OCI-LY7 (cell line): ENCODE measurements around the gene MEGF6. TPM values are rescaled to one million over a fixed set of nuclear protein-coding genes. Genes with fewer than 3 reads are reported as not detected.

Experiments
- BruUV-seq: library from RNA; stranded (reverse); fragments of 400-500 nt; replicated peaks from 2 replicates; lab custom pipeline; 2021; lab: Mats Ljungman, UMichigan
- CTCF ChIA-PET: fragments of 300-600 bp; sonication (Branson Sonifier 250); formaldehyde crosslinking; loops from one replicate; lab custom pipeline; 2022; ENCODE audit warnings: antibody characterized with exemption; ENCODE audit not compliant: unreplicated experiment; lab: Charles Lee
- POLR2A ChIA-PET: fragments of 300-600 bp; sonication (Branson Sonifier 250); formaldehyde crosslinking; loops from one replicate; lab custom pipeline; 2022; ENCODE audit warnings: antibody characterized with exemption; lab: Charles Lee
- DNase-seq: peaks from one replicate; pipeline ENCODE4 v3.0.0-alpha.2; 2015; ENCODE audit warnings: low spot score
- H2AFZ ChIP-seq: fragments of 200-600 bp; sonication (generic), shearing (Covaris generic); 2 replicates; pipeline ENCODE4 v1.6.1; 2014; ENCODE audit warnings: mild to moderate bottlenecking, antibody characterized with exemption, low read length, moderate library complexity
- H3K27ac ChIP-seq: fragments of 200-600 bp; sonication (generic); 2 replicates; pipeline ENCODE4 v1.5.1; 2014; ENCODE audit warnings: mixed run types, low read depth, mild to moderate bottlenecking, moderate library complexity, low read length, inconsistent platforms; ENCODE audit not compliant: poor library complexity, severe bottlenecking
- H3K36me3 ChIP-seq: fragments of 200-600 bp; sonication (generic); 2 replicates; pipeline ENCODE4 v1.6.1; 2014; ENCODE audit warnings: mild to moderate bottlenecking, antibody characterized with exemption, low read length, moderate library complexity, mixed read lengths; ENCODE audit not compliant: insufficient read depth
- H3K4me1 ChIP-seq: fragments of 200-600 bp; sonication (generic); 2 replicates; pipeline ENCODE4 v1.5.1; 2014; ENCODE audit warnings: mild to moderate bottlenecking, low read length; ENCODE audit not compliant: insufficient read depth, poor library complexity, severe bottlenecking
- H3K4me2 ChIP-seq: fragments of 200-600 bp; sonication (generic); 2 replicates; pipeline ENCODE4 v1.6.1; 2014; ENCODE audit warnings: mild to moderate bottlenecking, low read length
- H3K4me3 ChIP-seq: fragments of 200-600 bp; sonication (generic); 2 replicates; pipeline ENCODE4 v1.5.1; 2014; ENCODE audit warnings: mild to moderate bottlenecking, low read depth, low read length; ENCODE audit not compliant: poor library complexity, severe bottlenecking
- H3K79me2 ChIP-seq: fragments of 200-600 bp; sonication (generic); 2 replicates; pipeline ENCODE4 v1.6.1; 2016; ENCODE audit warnings: low read depth, mild to moderate bottlenecking, low read length, moderate library complexity, mixed read lengths; ENCODE audit not compliant: insufficient read depth
- H3K9me2 ChIP-seq: fragments of 200-600 bp; sonication (generic); 2 replicates; pipeline ENCODE4 v1.6.1; 2016; ENCODE audit warnings: mild to moderate bottlenecking, low read length, mixed read lengths; ENCODE audit not compliant: insufficient read depth
- H3K9me3 ChIP-seq: fragments of 200-600 bp; sonication (generic); 2 replicates; pipeline ENCODE4 v1.6.1; 2014; ENCODE audit warnings: mild to moderate bottlenecking, mixed run types, low read length, mixed read lengths
- H4K20me1 ChIP-seq: fragments of 200-600 bp; sonication (generic); 2 replicates; pipeline ENCODE4 v1.6.1; 2014; ENCODE audit warnings: mild to moderate bottlenecking, antibody characterized with exemption, low read length, moderate library complexity, mixed read lengths; ENCODE audit not compliant: insufficient read depth
- EZH2phosphoT487 ChIP-seq: fragments of 200-600 bp; sonication (generic); IDR thresholded peaks from 2 replicates; pipeline ENCODE4 v1.6.1; 2018; ENCODE audit warnings: low read depth, borderline replicate concordance, mild to moderate bottlenecking, mixed run types, antibody characterized with exemption, low read length, moderate library complexity, mixed read lengths
- intact Hi-C: fragments of 100-400 bp; cut with micrococcal nuclease; formaldehyde crosslinking; loops from one replicate; pipeline ENCODE4 v1.10.0; 2022; ENCODE audit not compliant: unreplicated experiment
- total RNA-seq, 2 experiments: library from RNA; depleted of rRNA in 1 of 2; stranded (reverse); fragments of >200 nt in 1 of 2; shearing (Covaris generic) in 1 of 2; gene quantifications; 2 replicates each; pipeline ENCODE4 v1.2.3, GENCODE V29; 2014 to 2022
- TF ChIP-seq, protein P1 (sequence below): fragments of 200-600 bp; sonication (generic); conservative IDR thresholded peaks from 2 replicates; pipeline ENCODE4 v1.5.1; 2014; ENCODE audit warnings: mild to moderate bottlenecking, antibody characterized with exemption, low read length, moderate library complexity, mixed read lengths

Gene MEGF6
- total RNA-seq, 2 experiments from 2014 or later = 0.15 to 0.32 TPM

- no peaks in the 10 kb centered on the region for H4K20me1 ChIP-seq
- no peak overlapping the region for H2AFZ ChIP-seq
- H3K9me3 ChIP-seq = no peaks in the 10 kb centered on the region
- POLR2A ChIA-PET = interaction anchor here (1.5 kb wide), 1 partner anchor 9 kb away, joined by 5 read pairs; no protein-coding TSS in a partner anchor
- peaks cover 20% of the 10 kb centered on the region for H3K4me1 ChIP-seq
- no TSS peak for BruUV-seq
- intact Hi-C loops = no loop called here
- H3K79me2 ChIP-seq = no peaks in the 10 kb centered on the region
- no peaks in the 10 kb centered on the region for H3K9me2 ChIP-seq
- H3K27ac ChIP-seq = no peak overlapping the region
- no peak for TF ChIP-seq EZH2phosphoT487
- TF ChIP-seq, protein P1, sequence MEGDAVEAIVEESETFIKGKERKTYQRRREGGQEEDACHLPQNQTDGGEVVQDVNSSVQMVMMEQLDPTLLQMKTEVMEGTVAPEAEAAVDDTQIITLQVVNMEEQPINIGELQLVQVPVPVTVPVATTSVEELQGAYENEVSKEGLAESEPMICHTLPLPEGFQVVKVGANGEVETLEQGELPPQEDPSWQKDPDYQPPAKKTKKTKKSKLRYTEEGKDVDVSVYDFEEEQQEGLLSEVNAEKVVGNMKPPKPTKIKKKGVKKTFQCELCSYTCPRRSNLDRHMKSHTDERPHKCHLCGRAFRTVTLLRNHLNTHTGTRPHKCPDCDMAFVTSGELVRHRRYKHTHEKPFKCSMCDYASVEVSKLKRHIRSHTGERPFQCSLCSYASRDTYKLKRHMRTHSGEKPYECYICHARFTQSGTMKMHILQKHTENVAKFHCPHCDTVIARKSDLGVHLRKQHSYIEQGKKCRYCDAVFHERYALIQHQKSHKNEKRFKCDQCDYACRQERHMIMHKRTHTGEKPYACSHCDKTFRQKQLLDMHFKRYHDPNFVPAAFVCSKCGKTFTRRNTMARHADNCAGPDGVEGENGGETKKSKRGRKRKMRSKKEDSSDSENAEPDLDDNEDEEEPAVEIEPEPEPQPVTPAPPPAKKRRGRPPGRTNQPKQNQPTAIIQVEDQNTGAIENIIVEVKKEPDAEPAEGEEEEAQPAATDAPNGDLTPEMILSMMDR = no peak
- H3K36me3 ChIP-seq = no peaks in the 10 kb centered on the region
- no peak overlapping the region for H3K4me2 ChIP-seq
- no peak for DNase-seq
- CTCF ChIA-PET = no interaction called here
- no peak overlapping the region for H3K4me3 ChIP-seq
Measured at GRCh38 chr1:3658231-3658615, 46.9 kb upstream of the MEGF6 start.

DNA sequence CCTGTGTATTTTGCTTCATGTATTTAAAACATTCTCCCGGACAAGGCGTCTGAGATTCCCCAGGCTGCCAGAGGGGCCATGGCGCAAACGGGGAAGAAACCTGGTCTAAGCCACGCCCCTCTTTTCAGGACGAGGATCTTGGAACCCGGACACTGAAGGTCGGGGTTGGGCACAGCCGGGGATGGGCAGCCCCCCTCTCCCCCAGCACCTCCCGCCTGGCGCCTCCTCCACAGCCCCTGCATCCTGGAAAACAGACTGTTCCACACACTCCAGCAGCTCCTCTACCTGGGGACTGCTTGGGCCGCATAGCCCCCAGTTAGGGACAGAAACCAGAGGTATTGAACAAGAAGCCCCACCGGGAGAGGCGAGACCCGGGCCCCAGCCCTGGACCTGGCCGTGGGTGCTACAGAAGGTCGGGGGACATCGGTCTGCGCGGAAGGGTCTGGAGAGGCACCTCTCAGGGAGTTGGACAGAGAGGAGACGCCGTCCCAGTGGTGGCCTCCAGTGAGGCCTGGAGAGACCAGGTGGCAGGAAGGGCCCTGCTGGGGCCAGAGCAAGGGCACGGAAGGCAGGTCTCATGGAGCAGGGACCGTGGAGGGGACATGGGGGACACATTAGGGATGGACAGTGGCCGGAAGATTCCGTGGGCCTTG, 46.4 kb upstream of the MEGF6 start:
- H2AFZ ChIP-seq = no peak overlapping the region
- ChIA-PET CTCF (no interaction called here), POLR2A (interaction anchor here (1.5 kb wide), 1 partner anchor 10 kb away, joined by 5 read pairs; no protein-coding TSS in a partner anchor)
- no peak for TF ChIP-seq EZH2phosphoT487
- TF ChIP-seq, protein P1 = no peak
- no peaks in the 10 kb centered on the region for H3K9me3 ChIP-seq
- no peaks in the 10 kb centered on the region for H3K9me2 ChIP-seq
- BruUV-seq = no TSS peak
- H3K4me2 ChIP-seq = no peak overlapping the region
- no peaks in the 10 kb centered on the region for H4K20me1 ChIP-seq
- no peaks in the 10 kb centered on the region for H3K36me3 ChIP-seq
- intact Hi-C loops = no loop called here
- H3K4me1 ChIP-seq = peaks cover 20% of the 10 kb centered on the region
- H3K27ac ChIP-seq = no peak overlapping the region
- no peaks in the 10 kb centered on the region for H3K79me2 ChIP-seq
- H3K4me3 ChIP-seq = no peak overlapping the region
- no peak for DNase-seq

DNA sequence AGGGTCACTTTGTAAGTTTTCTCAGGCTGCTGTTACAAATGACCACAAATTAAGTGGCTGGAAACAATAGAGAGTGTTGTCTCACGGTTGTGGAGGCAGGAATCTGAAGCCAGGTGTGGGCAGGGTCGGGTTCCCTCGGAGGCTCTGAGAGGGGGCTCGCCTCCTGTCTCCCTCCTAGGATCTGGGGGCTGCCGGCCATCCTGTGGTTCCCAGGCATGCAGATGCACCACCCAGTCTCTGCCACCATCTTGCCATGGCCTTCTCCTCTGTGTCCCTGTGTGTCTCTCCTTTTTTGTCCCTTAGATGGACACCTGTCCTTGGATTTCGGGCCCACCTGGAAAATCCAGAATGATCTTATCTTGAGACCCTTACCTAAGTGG, 45.8 kb upstream of the MEGF6 start:
- no peaks in the 10 kb centered on the region for H3K9me3 ChIP-seq
- CTCF ChIA-PET = no interaction called here
- TF ChIP-seq EZH2phosphoT487 = no peak
- TF ChIP-seq, protein P1 = no peak
- no peak overlapping the region for H3K4me3 ChIP-seq
- H4K20me1 ChIP-seq = no peaks in the 10 kb centered on the region
- intact Hi-C loops = no loop called here
- H3K4me1 ChIP-seq = peaks cover 20% of the 10 kb centered on the region
- no peak for DNase-seq
- H2AFZ ChIP-seq = no peak overlapping the region
- no peak overlapping the region for H3K27ac ChIP-seq
- H3K9me2 ChIP-seq = no peaks in the 10 kb centered on the region
- BruUV-seq = no TSS peak
- POLR2A ChIA-PET = no interaction called here
- H3K36me3 ChIP-seq = no peaks in the 10 kb centered on the region
- H3K79me2 ChIP-seq = no peaks in the 10 kb centered on the region
- H3K4me2 ChIP-seq = no peak overlapping the region
